AG10803 (cell line): ENCODE measurements around the gene ZSWIM3.

ENCODE experiments used
- DNase-seq: peaks from one replicate; pipeline ENCODE4 v3.0.0; 2010; ENCODE audit warnings: low read depth
- H3K4me3 ChIP-seq: 2 replicates; pipeline ENCODE4 v1.5.1; 2011; ENCODE audit warnings: mild to moderate bottlenecking, low read length, control low read depth
- CTCF ChIP-seq: conservative IDR thresholded peaks from 2 replicates; pipeline ENCODE4 v1.5.1; 2011; ENCODE audit warnings: mild to moderate bottlenecking, low read length, control low read depth, inconsistent platforms

ZSWIM3 gene

DNA sequence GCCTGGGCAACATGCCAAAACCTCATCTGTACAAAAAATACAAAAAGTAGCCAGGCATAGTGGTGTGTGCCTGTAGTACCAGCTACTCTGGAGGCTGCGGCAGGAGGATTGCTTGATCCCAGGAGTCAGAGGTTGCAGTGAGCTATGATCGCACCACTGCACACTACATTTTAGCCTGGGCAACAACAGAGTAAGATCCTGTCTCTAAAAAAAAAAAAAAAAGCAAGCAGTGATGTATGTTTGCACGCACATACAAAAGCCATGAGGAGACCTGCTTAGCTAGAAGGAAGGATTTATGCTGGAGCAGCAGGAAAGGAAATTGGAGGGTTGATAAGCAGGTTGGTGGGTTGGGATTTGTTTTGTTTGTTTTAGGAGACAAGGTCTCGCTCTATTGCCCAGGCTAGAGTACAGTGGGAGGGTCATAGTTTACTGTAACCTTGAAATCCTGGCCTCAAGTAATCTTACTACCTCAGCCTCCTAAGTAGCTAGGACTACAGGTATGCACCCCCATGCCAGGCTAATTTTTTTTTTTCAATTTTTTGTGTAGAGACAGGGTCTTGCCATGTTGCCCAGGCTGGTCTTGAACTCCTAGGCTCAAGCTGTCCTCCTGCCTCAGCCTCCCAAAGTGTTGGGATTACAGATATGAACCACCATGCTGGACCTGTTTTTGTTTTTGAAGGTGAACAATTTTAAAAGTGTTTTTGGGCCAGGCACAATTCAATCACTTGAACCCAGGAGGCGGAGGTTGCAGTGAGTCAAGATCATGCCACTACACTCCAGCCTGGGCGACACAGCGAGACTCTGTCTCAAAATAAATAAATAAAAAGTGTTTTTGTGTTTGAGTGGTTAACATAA, 4.0 kb downstream of the ZSWIM3 start:
- DNase-seq = no peak
- H3K4me3 ChIP-seq = no peak overlapping the region
- no peak for TF ChIP-seq CTCF

- DNase-seq = no peak
- no peak overlapping the region for H3K4me3 ChIP-seq
- TF ChIP-seq CTCF = no peak
These were observed 6.4 kb downstream of the ZSWIM3 start for GRCh38 chr20:45863543-45864470.

DNA sequence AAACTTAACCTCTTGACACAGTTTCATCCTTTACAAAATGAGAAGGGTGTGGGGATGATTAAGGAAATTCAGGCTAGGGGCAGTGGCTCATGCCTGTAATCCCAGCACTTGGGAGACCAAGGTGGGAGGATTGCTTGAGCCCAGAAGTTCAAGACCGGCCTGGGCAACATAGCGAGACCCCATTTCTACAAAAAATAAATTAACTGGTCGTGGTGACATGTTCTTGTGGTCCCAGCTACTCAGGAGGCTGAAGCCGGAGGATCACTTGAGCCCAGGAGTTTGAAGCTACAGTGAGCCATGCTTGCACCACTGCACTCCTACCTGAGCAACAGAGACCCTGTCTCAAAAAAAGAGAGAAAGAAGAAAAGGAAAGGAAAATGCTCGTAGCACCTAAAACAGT, 9.0 kb downstream of the ZSWIM3 start:
- TF ChIP-seq CTCF = no peak
- no peak overlapping the region for H3K4me3 ChIP-seq
- no peak for DNase-seq

DNA sequence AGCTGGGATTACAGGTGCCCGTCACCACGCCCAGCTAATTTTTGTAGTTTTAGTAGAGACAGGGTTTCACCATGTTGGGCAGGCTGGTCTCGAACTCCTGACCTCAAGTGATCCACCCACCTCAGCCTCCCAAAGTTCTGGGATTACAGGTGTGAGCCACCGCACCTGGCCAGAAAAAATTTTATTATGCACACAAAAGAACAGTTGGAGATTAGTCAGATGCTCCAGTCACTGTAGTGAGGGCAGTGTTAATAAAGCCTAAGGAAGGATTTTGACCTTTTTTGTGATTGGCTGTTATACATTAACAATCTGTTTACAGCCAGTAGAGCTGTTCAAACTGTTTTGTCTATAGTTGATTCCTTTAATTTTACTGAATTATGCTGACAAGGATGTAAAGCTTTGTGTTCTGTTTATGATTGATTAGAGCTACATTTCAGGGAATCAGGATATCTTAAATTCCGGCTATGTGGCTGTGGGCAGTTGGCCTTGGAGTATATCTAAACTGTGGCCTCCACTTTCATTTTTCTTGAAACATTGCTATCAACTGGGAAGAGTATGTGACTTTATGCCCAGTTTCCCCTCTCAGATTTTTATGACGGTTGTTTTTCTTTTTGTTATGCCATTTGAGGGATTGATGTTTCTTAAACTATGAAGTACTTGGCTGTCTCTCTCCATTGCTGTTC, 9.9 kb downstream of the ZSWIM3 start:
- no peak for DNase-seq
- no peak for TF ChIP-seq CTCF
- no peak overlapping the region for H3K4me3 ChIP-seq

DNA sequence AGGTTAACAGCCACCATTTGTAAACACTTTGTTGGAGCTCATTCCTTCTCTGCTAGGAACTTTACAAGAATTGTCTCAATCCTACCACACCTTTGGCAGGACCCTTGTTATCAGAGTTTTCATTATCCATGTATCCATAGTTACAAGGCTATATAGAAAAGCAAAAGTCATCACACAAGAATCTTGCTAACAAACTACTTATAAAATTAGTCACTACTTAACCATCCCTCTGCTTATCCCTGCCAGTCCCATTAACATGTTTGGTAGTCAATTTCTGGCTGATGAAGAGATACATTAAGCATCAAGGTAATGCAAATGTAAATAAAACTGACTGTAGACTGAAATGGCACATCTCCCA, 10.4 kb downstream of the ZSWIM3 start:
- H3K4me3 ChIP-seq = no peak overlapping the region
- TF ChIP-seq CTCF = no peak
- peak; percentile 72 for DNase-seq

DNA sequence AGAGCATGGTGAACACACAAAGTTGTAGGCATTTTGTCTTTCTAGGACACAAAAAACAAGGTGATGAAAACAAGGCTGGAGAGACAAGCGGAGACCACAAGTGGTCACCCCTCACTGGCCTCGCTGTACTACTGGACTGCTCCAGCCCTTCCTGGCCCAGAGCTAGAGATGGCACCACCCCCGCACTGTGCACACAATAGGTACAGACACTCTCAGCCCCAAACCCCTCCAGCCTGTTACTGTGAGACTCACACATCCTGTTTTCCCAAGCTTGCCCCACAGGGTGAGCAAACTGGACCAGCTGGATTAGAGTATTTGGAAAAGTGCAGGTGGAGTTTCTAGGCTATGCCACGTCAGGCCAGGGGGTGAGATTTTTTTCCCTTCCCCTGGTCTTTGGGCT, 15.2 kb downstream of the ZSWIM3 start:
- no peak for DNase-seq
- H3K4me3 ChIP-seq = no peak overlapping the region
- no peak for TF ChIP-seq CTCF
